PC-9 (cell line): ENCODE results near the gene CELF2. TPM values are rescaled to one million over a fixed set of nuclear protein-coding genes. Genes with fewer than 3 reads are reported as not detected.

Experiments used
- BruUV-seq: library from RNA; stranded (reverse); fragments of 400-500 nt; replicated peaks from 2 replicates; lab custom pipeline; 2021; lab: Mats Ljungman, UMichigan
- CTCF ChIA-PET: fragments of 300-600 bp; sonication (Branson Sonifier 250); formaldehyde crosslinking; loops from one replicate; lab custom pipeline; 2022; ENCODE audit warnings: antibody characterized with exemption; lab: Charles Lee
- POLR2A ChIA-PET: fragments of 300-600 bp; sonication (Branson Sonifier 250); formaldehyde crosslinking; loops from one replicate; lab custom pipeline; 2022; ENCODE audit warnings: antibody characterized with exemption; ENCODE audit not compliant: unreplicated experiment; lab: Charles Lee
- DNase-seq, 2 experiments: peaks; one replicate each; pipeline versions ENCODE4 v3.0.0 to v3.0.0-alpha.2; 2015 to 2022; ENCODE audit warnings: mixed read lengths in 1 of 2
- H2AFZ ChIP-seq: fragments of 200-600 bp; sonication (generic); 2 replicates; pipeline ENCODE4 v1.8.1; 2017; ENCODE audit warnings: antibody characterized with exemption
- H3F3A ChIP-seq: fragments of 200-600 bp; sonication (generic); 2 replicates; pipeline ENCODE4 v1.8.1; 2017; ENCODE audit warnings: antibody characterized with exemption, mild to moderate bottlenecking, low read depth; ENCODE audit not compliant: insufficient read depth
- H3K27ac ChIP-seq: fragments of 200-600 bp; sonication (generic); 2 replicates; pipeline ENCODE4 v1.6.1; 2016; ENCODE audit warnings: mixed run types
- H3K27me3 ChIP-seq: fragments of 200-600 bp; sonication (generic); 2 replicates; pipeline ENCODE4 v1.6.1; 2016; ENCODE audit warnings: low read depth, mixed run types; ENCODE audit not compliant: insufficient read depth
- H3K36me3 ChIP-seq: fragments of 200-600 bp; sonication (generic); 2 replicates; pipeline ENCODE4 v1.6.1; 2016; ENCODE audit warnings: low read depth, mixed run types
- H3K4me1 ChIP-seq: fragments of 200-600 bp; sonication (generic); replicated peaks from 2 replicates; pipeline ENCODE4 v1.6.1; 2016; ENCODE audit warnings: mixed run types; ENCODE audit not compliant: insufficient read depth
- H3K4me2 ChIP-seq: fragments of 200-600 bp; sonication (generic); 2 replicates; pipeline ENCODE4 v1.6.1; 2017; ENCODE audit warnings: mixed run types
- H3K4me3 ChIP-seq: fragments of 200-600 bp; sonication (generic); 2 replicates; pipeline ENCODE4 v1.6.1; 2016; ENCODE audit warnings: mixed run types
- H3K79me2 ChIP-seq: fragments of 200-600 bp; sonication (generic); 2 replicates; pipeline ENCODE4 v1.6.1; 2017; ENCODE audit warnings: low read depth, mixed run types
- H3K9me2 ChIP-seq: fragments of 200-600 bp; sonication (generic); 2 replicates; pipeline ENCODE4 v1.8.1; 2017; ENCODE audit warnings: mild to moderate bottlenecking; ENCODE audit not compliant: insufficient read depth
- H3K9me3 ChIP-seq: fragments of 200-600 bp; sonication (generic); 2 replicates; pipeline ENCODE4 v1.8.1; 2016; ENCODE audit warnings: low read depth; ENCODE audit not compliant: insufficient read depth
- H4K20me1 ChIP-seq: fragments of 200-600 bp; sonication (generic); 2 replicates; pipeline ENCODE4 v1.8.1; 2017; ENCODE audit not compliant: insufficient read depth
- EZH2 ChIP-seq: fragments of 200-600 bp; sonication (generic); IDR thresholded peaks from 2 replicates; pipeline ENCODE4 v1.8.0; 2017; ENCODE audit warnings: antibody characterized with exemption, low read depth
- intact Hi-C: fragments of 100-400 bp; cut with micrococcal nuclease; formaldehyde crosslinking; loops from one replicate; pipeline ENCODE4 v1.10.0; 2022; ENCODE audit not compliant: unreplicated experiment
- total RNA-seq: library from RNA; stranded (reverse); gene quantifications from 2 replicates; pipeline ENCODE4 v1.2.3, GENCODE V29; 2021
- TF ChIP-seq, protein P1 (sequence below): fragments of 200-600 bp; sonication (generic); conservative IDR thresholded peaks from 2 replicates; pipeline ENCODE4 v1.6.1; 2017; ENCODE audit warnings: mixed run types, antibody characterized with exemption, mild to moderate bottlenecking, moderate library complexity

The CELF2 gene
- total RNA-seq, 1 experiment from 2014 or later: not detected

DNA sequence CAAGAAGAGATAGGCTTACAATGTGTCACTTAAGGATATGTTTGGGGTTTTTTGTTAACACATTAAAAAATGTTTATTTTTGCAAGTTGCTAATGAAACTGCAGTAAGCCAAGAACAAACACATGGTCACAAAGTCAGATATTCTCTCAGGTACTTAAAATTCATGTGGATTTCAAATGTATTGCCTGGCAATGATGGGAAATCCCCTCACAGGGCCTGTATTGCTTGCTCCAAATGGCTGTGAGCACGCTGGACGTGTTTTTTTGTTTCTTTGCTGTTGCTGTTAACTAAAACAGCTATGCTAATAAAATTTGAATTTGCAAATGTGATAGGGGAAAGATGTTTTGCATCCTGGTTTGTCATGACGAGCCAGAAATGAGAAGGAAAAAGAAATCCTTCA lies 3.8 kb upstream of the CELF2 start:
- Histone ChIP-seq H3K36me3 (no peaks in the 10 kb centered on the region), H3K4me3 (no peak overlapping the region), H3K27ac (no peak overlapping the region), H3F3A (no peaks in the 10 kb centered on the region), H3K9me2 (no peaks in the 10 kb centered on the region), H2AFZ (no peak overlapping the region), H3K79me2 (no peaks in the 10 kb centered on the region), H3K4me1 (no peaks in the 10 kb centered on the region), H3K27me3 (no peaks in the 10 kb centered on the region), H3K4me2 (no peak overlapping the region), H3K9me3 (no peaks in the 10 kb centered on the region), H4K20me1 (no peaks in the 10 kb centered on the region)
- no peak for DNase-seq
- intact Hi-C loops: no loop called here
- POLR2A ChIA-PET: no interaction called here
- CTCF ChIA-PET: no interaction called here
- no TSS peak for BruUV-seq
- TF ChIP-seq, protein P1, sequence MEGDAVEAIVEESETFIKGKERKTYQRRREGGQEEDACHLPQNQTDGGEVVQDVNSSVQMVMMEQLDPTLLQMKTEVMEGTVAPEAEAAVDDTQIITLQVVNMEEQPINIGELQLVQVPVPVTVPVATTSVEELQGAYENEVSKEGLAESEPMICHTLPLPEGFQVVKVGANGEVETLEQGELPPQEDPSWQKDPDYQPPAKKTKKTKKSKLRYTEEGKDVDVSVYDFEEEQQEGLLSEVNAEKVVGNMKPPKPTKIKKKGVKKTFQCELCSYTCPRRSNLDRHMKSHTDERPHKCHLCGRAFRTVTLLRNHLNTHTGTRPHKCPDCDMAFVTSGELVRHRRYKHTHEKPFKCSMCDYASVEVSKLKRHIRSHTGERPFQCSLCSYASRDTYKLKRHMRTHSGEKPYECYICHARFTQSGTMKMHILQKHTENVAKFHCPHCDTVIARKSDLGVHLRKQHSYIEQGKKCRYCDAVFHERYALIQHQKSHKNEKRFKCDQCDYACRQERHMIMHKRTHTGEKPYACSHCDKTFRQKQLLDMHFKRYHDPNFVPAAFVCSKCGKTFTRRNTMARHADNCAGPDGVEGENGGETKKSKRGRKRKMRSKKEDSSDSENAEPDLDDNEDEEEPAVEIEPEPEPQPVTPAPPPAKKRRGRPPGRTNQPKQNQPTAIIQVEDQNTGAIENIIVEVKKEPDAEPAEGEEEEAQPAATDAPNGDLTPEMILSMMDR: no peak
- TF ChIP-seq EZH2: no peak

- H3K27me3 ChIP-seq: no peaks in the 10 kb centered on the region
- no peaks in the 10 kb centered on the region for H3K9me2 ChIP-seq
- TF ChIP-seq, protein P1: no peak
- TF ChIP-seq EZH2: no peak
- no peaks in the 10 kb centered on the region for H3K36me3 ChIP-seq
- ChIA-PET POLR2A (no interaction called here), CTCF (no interaction called here)
- no peaks in the 10 kb centered on the region for H3K4me1 ChIP-seq
- H2AFZ ChIP-seq: no peak overlapping the region
- H3F3A ChIP-seq: no peaks in the 10 kb centered on the region
- H4K20me1 ChIP-seq: no peaks in the 10 kb centered on the region
- no peak overlapping the region for H3K27ac ChIP-seq
- H3K4me2 ChIP-seq: no peak overlapping the region
- BruUV-seq: no TSS peak
- H3K9me3 ChIP-seq: no peaks in the 10 kb centered on the region
- no peak for DNase-seq
- intact Hi-C loops: no loop called here
- no peak overlapping the region for H3K4me3 ChIP-seq
- no peaks in the 10 kb centered on the region for H3K79me2 ChIP-seq
These were observed 2.8 kb upstream of the CELF2 start for GRCh38 chr10:11014671-11015445.

DNA sequence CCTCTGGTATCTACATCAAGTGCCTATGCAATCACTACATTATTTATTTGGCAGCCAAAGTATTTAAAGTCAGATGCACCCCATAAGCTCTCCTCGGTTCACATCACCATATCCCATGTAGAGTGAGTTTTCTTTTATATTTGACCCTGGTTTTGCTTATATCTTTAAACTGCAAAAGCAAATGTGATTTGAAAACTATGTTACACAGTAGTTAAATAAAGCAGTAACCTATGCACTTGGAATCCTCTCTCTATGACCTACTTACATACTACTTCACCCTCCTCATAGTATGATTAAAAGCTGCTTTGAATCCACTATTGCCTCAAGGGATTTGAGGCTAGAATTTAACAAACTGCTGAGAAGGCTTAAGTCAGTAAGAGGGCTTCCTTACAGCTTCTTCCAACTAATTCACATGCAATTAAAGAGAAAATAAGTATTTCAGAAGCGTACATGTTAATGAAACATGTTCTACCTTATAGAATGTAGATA lies 2.2 kb upstream of the CELF2 start:
- no peaks in the 10 kb centered on the region for H3K27me3 ChIP-seq
- TF ChIP-seq, protein P1: no peak
- TF ChIP-seq EZH2: no peak
- no peaks in the 10 kb centered on the region for H3K9me2 ChIP-seq
- H4K20me1 ChIP-seq: no peaks in the 10 kb centered on the region
- H3K9me3 ChIP-seq: no peaks in the 10 kb centered on the region
- CTCF ChIA-PET: no interaction called here
- no peaks in the 10 kb centered on the region for H3K79me2 ChIP-seq
- POLR2A ChIA-PET: no interaction called here
- DNase-seq: no peak
- no peaks in the 10 kb centered on the region for H3K4me1 ChIP-seq
- H3K4me3 ChIP-seq: no peak overlapping the region
- H3K36me3 ChIP-seq: no peaks in the 10 kb centered on the region
- H3K4me2 ChIP-seq: no peak overlapping the region
- H3F3A ChIP-seq: no peaks in the 10 kb centered on the region
- BruUV-seq: no TSS peak
- intact Hi-C loops: no loop called here
- H2AFZ ChIP-seq: no peak overlapping the region
- no peak overlapping the region for H3K27ac ChIP-seq
